Measurements from ENCODE around the gene GPX5.
"Not testable (repeated sequence)": the region's sequence is repeated elsewhere in the genome, so short reads cannot be mapped to it uniquely, and the experiment has no call there.

The GPX5 gene

DNA sequence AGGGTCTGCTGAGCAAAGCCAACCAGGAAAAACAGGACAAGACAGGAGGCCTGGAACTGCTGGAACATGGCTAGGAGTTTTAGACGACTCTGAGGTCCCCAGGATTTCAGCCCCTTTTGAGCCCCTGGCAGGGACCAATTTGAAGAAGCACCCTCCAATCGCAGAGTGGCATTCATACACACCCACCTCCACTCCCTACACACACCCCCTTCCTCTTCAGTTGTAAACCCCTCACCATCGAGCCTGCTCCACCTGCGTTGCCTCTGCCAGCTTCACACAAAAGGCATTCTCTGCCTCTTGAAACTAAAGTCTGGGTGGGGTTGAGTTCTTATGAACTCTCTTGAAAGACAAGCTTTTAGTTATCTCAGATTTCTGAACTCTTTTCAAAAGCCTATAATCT is 10.0 kb upstream of the GPX5 start, which contains the start of gene GPX6:
GPX6 (minus strand) TSS at position 118 of the 400 bp plus-strand sequence; CDS start at position 68, 50 bp downstream.
- no peak for DNase-seq

DNA sequence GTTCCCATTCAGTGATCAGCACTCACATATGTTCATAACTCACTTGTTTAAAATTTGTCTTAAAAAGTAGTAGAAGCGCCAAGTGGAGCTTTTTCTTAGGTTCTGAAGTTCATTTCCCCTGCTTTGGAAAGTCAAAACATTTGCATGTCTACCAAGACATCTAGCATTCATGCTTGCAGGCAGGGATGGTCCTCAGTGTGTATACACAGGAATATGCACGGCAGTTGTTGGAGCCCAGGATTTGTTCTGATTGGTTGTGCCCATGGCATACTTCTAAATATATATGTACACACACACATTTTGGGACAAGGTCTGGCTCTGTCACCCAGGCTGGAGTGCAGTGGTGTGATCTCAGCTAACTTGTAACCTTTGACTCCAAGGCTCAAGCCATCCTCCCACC is 7.7 kb upstream of the GPX5 start:
- no peak for DNase-seq

DNA sequence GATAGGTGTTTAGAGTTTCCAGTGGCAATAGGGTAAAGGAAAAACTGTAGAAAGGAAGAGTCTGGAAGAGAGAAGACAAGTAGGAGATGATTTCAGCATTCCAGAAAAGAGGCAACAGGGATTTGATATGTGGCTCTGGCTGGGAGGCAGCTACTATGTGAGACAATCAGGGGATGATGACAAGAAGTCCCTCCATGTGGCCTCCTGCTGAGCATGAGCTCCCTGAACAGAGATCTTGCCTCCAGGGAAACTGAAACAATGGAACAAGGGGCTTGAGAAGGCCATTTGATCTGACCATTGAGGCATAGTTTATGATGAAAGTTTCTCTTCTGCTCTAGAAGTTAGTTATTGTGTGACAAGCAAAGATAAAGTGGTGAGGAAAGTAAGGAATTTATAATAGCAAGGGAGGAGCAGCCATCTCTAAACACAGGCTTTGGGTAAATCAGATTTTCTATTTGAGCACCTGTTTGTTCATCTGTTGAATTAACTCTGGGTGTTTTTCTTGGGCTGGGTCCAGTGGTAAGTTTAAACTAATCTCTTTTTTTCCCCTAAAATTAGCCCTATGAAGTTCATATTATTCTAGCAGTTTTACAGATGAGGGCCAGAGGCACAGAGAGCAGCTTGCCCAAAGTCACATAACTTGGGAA is 3.0 kb upstream of the GPX5 start:
- no peak for DNase-seq

DNA sequence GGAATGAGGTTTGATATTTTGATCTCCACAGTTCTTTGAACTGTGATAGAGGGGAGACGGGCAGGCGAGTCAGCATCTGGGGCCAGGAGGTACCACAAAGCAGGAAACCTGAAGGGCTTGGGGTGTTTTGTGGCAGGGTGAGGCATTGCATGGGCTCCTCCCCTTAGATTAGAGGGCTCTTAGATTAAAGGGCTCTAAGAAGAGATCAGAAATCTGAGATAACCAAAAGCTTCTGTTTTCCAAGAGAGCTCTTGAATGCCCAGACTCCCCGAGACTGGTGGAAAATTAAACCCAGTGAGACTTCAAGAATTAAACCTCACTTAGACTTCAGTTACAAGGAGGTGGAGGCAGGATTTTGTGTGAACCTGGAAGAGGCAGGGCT is 2.4 kb upstream of the GPX5 start:
- DNase-seq: no peak

DNA sequence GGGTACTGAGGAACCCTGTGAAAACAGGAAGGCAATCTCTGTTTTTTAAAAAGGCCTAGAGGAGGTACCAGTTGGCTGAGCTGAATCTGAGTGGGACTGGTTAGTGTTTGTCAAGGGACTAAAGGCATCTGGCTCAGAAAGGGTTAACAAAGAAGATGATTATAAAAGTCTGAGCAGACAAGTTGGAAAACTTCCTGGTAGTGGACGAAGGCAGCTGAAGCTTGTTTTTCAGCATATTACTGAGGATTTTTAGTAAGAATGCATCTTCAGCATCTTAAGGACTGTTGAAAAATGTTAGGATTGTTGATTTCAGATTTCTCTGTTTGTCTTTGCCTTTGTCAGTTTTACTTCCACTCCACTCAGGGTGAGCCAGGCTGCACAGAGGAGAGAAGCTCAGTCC is 5.1 kb downstream of the GPX5 start:
- DNase-seq: no peak

DNA sequence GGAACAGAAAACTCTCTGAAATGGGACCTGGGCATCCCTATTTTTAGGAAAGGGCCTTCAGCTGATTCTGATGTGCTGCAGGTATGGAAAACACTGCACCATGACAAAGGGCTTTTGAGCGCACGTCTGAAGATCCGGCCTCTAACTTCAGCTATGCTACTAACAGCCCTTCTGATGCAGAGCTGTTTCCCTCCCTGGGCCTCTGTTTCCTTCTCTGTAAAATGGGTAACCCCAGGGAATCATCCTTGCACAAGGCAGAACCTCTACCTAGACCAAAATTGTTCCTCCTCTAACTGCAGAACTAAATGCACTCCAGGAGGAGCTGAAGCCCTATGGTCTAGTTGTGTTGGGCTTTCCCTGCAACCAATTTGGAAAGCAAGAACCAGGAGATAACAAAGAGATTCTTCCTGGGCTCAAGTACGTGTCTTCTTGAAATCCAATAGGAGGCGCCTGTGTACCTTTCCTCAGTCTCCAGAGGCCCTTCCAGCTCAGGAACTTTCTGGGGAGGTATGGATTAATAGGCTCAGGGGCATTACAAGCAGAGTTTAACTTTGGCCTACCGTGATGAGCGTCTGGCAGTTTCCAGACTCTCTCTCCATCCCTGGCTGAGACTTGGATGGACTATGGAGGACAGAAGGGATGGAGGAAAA is 5.9 kb downstream of the GPX5 start:
- no peak for DNase-seq

DNA sequence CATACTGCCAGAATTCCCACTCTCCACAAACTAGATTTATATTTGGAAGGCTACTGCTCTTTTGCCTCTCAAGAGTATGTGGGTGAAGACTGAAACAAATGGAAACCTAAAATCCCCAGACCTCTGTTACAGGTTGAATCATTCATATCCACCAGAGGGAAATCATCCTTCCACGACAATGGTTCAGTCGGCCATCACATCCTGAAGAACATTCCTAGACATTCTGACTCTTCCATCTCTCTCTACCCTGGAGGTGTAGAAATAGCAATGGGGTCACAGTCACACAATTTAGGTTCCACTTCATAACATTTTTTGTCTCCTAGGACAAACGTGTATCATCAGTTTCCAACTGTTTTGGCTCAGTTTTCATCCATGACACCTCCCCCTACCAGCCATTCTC is 8.6 kb downstream of the GPX5 start:
- no peak for DNase-seq

DNA sequence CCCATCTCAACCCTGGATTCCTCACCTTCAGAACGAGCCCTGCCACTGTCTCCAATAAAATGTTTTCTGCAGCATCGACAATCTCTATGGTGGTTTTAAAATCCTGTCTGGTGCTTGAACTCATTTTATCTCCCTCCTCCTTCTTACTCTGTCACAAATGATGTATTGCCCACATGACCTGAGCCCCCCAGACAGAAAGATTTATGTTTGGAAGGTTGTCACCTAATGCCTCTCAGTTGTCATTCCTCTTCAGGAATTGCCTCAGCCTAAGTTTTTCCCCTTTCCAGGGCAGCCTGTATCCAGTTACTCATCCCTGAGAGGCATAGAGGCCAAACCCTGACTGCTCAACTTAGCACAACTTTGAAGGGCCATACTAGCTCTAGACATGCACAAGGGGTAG is 9.2 kb downstream of the GPX5 start:
- DNase-seq: no peak

DNA sequence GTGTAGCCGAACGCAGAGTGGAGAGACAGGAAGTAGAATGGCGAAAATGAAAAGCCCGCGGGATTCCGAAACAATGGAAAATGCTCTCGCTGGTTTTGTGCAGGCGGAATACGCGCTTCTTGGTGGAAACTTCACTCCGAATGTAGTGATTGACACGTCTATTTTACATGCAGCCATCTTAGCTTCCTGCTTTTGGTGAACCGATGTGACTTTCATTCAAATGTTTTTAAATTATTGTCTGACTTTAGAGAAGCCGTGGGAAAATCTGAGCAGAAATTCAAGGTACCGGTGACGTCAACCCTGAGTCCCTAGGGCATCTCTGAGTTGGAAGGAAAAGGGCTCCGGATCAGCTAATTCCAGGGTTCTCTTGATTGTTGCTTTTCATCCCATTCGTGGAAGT is 11.4 kb downstream of the GPX5 start:
- DNase-seq: peak; percentile 75

DNA sequence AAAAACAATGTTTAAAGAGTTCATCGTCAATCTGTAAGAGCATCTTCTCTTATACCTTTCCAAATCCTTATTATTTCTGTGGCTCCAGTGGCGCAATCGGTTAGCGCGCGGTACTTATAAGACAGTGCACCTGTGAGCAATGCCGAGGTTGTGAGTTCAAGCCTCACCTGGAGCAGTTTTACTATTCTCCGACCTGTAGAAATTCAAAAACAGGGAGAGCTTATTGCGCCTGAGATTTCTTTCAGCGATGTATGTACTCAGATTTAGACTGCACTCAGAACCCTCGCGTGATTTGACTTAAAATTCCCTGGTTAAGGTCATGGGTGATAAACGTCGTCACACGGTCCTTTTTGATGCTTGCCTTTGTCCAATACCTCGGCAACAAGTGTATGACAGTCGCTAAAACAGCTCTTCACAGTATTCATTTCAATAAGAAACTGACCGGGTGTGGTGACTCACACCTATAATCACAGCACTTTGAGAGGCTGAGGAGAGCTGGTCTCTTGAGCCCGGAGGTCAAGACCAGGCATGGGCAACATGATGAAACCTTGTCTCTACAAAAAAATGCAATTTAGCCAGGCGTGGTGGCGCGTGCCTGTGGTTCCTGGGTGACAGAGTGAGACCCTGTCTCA is 11.9 kb downstream of the GPX5 start:
- DNase-seq: no peak

DNA sequence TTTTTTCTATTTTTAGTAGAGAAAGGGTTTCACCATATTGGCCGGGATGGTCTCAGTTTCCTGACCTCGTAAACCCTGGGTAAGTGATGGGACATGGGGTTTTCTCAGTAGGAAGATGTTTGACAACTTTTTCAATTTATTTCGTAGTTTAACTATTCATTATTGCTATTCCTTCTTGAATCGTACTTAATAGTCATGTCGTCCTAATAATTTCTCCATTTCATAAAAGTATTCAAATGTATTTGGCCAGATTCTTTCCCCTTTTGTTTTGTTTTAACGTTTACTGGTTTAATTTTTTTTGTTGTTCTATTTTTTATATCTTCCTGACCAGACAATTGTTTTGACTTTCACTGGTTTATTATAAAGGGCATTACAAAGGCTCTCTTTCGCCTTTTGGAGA is 16.3 kb downstream of the GPX5 start:
- no peak for DNase-seq

DNA sequence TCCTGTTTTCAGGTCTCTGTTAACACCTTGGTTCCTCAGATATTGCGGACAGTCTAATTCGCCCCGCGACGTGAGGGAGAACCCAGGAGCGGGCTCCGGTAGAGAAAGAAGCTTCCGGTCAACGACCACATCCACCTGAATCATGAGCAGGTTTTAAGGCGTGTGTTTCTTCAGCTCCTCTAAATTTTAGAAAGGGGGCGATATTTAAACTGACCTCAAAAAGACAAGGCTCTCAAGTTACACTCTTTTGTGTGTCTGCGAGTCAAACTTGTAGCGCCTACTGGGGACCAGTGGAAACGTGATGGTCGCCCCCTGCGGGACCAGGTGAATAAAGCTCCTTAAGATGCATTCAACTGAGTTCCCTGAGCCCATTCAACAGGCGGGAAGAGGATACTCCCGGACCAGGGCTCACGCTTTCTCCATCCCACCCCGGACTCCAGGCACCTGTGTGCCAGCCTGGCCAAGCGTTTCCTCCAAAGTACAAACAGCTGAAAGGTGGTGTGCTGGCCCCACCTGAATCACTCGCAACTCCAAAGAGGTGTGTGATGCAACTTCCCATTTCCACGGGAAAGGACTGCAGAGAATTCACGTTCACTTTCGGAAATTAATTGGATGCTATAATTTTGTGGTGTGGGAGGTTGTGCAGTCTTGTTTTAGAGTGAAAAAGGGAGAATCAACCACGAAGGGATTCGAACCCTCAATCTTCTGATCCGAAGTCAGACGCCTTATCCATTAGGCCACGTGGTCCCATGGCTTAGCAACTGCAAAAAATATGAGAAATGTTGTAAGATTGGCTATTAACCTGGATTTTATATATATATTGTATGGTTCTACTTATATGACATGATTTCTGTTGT is 17.0 kb downstream of the GPX5 start:
- peak; percentile 82 for DNase-seq

DNA sequence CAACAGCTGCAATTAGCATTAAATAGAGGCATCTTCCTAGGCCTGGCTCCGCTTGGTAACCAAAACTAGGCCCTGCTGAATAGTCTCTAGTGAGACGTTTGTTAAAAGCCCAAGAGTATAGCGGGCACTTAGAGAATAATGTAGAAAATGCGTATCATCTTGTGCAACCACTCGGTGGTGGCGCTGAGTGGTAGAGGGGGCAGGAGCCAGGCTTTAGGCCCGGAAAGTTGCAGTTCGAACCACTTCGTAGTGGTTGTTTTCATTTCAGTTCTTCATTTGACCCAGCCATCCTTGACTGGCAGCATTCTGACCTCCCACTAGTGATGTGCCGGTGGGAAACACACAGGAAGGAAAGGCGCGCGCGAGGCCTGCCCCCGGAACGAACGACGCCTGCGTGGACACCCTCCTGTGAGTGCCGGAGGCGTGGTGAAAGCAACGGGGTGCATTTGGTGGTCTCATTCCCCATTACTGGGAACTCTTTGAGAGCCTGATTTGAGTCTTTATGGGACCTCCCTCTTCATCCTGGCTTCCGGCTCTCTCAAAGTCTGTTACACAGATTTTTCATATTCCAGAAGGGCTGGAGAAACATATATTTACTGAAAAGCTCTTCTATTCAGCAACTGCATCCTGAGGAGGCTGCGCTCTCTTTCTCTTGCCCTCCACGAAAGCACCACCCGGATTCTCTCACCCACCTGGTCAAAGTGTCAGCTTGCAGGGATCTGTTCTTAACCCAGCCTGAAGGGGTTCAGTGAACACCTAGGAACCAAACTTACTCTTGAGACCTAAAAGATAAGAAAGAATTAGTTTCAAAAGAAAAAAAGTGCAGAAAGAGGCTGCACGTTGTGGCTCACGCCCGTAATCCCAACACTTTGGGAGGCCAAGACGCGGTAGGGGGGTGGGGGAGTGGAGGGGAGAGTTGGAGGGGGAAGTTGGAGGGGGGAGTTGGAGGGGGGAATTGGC is 18.2 kb downstream of the GPX5 start:
- peak; percentile 81 for DNase-seq

DNA sequence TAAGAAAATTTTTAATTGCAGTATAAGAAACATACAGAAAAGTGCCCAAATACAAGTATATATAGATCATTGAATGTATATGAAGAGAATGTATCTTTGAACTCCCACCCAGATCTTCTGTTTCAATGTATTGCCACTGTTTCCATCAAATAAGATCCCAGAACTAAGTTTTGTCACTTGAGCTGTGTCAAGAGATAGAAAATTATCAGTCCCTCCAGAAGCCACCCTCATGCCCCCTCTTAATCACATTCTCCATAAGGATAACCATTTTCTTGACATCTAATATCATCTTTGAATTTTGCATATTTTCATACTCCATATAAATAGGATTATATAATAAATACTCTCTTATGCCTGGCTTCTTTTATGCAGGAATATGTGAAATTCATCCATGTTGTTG is 20.3 kb downstream of the GPX5 start:
- DNase-seq: no peak

DNA sequence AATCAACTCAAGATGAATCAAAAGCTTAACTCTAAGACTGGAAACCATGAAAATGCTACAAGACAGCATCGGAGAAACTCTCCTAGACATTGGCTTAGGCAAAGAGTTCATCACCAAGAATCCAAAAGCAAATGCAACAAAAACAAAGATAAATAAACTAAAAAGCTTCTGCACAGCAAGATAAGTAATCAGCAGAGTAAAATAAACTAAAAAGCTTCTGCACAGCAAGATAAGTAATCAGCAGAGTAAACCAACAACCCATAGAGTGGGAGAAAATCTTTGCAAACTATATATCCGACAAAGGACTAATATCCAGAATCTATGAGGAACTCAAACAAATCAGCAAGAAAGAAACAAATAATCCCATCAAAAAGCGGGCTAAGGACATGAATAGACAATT is 21.3 kb downstream of the GPX5 start:
- not testable (repeated sequence) for DNase-seq

DNA sequence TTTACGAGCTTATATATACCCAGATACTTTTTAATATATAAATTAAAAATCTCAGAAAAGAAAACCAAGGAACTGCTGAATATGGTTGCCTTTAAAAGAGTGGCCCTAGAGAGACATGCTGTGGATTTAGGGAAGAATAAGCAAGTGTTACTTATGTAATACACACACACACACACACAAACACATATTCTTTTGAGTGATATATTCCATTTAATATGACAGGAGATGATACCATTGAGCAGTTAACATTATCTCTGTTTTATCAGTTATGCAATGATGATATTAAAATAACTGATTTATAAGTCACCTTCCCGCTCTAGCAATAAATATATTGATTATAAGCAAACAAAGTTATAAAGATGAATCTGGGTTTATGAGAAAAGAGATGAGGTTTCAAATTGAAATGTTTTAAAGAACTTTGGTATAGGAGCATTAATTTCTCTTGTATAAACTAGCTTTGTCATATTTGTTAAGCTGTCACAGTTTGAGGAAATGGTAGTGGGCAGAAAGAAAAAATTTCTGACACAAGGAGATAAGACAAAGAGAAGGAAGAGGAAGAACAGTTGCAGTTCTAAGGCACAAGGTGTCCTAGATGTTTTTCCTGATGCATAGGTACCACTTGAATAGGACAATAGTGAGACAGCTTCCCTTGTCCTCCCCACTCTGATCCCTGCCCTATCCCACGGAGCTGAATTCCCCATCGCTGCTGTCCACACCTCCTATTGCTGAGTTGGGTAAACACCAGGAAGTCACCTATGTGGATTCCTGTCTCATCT is 26.4 kb downstream of the GPX5 start:
- no peak for DNase-seq

DNA sequence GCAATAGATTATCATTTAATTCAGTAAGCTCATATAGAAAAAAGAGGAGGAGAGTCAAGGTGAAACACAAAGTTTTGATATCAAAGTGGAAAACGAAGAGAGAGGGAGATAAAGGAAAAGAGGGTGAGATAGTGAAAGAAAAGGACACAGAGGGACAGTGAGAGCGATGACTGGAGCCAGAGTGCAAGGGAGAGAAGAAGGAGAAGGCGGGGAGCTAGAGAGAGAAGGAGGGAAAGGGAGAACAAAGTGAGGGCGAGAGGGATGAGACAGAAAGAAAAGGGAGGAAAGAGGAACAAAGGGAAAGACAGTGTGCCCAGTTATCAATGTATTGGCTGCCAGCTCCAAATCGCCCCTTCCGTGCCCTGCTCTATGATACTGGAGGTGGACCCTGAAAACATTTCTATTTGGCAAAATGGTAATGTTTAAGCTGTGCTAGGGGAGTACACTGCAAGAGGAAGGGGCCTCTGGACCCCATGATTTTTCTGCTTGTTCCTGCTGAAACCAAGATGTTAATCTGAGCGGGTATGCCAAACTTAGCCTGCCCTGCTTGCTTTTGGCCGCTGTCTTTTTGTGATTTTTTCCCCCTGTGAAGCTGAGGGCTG is 27.8 kb downstream of the GPX5 start:
- DNase-seq: no peak

DNA sequence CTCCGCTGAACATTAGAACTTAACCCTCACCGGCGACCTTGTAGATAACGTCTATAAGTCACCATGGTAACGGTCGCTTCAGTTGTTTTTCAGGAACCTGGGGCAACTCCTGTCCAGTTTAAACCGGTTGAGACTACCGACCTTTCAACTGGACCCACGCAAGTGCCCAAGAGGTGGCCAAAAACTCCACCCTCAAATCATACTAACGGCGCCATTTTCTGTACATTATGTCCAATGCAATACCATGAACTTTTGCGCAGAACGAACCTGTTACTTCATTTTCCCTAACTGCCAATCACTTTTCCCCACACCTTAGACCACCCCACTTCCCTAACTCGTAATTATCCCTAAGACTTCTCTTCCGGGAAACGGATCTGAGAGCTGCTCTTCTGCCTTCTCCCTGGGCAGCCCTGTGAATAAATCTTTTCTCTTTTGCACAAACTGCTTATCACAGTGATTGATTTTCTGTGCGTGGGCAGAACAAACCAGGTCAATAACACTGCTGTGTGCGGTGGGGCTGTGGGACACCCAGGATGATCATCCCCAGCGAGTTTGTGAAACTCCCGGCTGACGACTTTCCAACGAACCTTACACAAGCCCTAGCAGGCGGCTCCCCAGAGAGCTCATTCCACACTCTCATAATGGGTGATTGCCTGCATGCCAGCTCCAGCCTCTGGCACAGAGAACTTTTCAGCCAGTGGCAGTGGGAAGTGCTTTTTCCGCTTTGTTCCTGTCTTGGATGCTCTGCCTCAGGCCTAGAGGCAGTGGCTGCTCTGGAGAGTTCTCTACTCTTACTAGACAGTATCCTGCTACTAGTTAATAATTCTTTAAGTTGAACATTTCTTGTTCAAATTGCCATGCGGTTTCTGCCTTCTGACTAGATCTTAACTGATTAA is 28.6 kb downstream of the GPX5 start:
- DNase-seq: peak; percentile 64

DNA sequence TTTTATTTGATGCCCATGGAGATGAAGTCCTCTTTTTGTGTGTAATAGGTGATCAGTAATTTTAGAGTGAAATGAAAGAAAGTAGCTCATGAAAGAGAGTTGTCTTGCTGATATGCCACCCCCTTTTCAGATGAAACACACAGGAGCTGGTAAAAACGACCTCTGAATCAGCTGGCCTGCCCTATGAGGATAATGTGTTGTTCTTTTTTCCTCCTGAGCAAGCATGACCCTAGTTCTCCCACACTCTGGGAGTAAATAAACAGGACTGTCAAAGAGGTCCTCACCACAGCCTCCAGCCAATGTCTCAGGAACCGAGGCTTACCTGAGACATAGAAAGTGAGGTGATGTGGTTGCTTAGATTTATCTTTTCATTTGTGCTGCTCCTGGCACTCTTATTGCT is 29.5 kb downstream of the GPX5 start:
- no peak for DNase-seq

DNA sequence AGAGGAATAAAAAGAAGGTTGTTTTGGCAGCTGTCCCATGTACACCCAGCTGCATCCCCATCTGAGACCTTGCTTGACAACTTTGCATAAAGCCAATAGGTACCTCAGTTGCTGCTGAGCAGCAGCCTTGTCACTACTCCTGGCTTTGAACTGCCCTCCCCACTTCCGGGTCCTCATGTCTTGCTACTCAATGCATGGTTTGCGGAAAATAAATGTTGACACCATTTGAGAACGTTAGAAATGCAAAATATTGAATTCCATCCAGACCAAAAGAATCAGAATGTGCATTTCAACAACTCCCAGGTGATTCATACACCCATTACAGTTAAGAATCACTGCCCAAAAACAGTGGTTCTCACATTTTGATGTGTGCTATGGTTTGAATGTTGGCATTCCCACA is 32.9 kb downstream of the GPX5 start:
- no peak for DNase-seq

All from retina (tissue), 1 donor.